A549 (cell line): ENCODE data around the gene EHBP1.

Experiments used
- ELK1 ChIP-seq: fragments of 150-350 bp; IDR thresholded peaks from 2 replicates; pipeline ENCODE4 v1.6.1; 2014; ENCODE audit warnings: low read depth, mild to moderate bottlenecking, low read length
- EP300 ChIP-seq, 2 experiments: fragments of >200 bp; sonication (Bioruptor Twin); formaldehyde crosslinking; IDR thresholded peaks; 2 replicates in 1 of 2; 3 replicates in 1 of 2; pipeline ENCODE4 v1.6.1; 2016 to 2017
- NFE2L2 ChIP-seq: fragments of 150-350 bp; conservative IDR thresholded peaks from 2 replicates; pipeline ENCODE4 v1.6.1; 2014; ENCODE audit warnings: low read length
- PBX3 ChIP-seq: IDR thresholded peaks from 2 replicates; pipeline ENCODE4 v1.6.1; 2012
- TF ChIP-seq, protein P1 (sequence below): fragments of >200 bp; sonication (Bioruptor Twin); formaldehyde crosslinking; IDR thresholded peaks from 3 replicates; pipeline ENCODE4 v1.5.1; 2016

GRCh38 chr2:63000801-63001200 is 295.3 kb downstream of the EHBP1 start:
- TF ChIP-seq, protein P1, sequence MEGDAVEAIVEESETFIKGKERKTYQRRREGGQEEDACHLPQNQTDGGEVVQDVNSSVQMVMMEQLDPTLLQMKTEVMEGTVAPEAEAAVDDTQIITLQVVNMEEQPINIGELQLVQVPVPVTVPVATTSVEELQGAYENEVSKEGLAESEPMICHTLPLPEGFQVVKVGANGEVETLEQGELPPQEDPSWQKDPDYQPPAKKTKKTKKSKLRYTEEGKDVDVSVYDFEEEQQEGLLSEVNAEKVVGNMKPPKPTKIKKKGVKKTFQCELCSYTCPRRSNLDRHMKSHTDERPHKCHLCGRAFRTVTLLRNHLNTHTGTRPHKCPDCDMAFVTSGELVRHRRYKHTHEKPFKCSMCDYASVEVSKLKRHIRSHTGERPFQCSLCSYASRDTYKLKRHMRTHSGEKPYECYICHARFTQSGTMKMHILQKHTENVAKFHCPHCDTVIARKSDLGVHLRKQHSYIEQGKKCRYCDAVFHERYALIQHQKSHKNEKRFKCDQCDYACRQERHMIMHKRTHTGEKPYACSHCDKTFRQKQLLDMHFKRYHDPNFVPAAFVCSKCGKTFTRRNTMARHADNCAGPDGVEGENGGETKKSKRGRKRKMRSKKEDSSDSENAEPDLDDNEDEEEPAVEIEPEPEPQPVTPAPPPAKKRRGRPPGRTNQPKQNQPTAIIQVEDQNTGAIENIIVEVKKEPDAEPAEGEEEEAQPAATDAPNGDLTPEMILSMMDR: no peak
- no peak for TF ChIP-seq NFE2L2
- TF ChIP-seq PBX3: no peak
- TF ChIP-seq EP300 (IDR thresholded peaks at IDR 0.05): no peak
- no peak for TF ChIP-seq ELK1
